HepG2 (cell line): ENCODE measurements around the gene TAF8. TPM values are rescaled to one million over a fixed set of nuclear protein-coding genes. Genes with fewer than 3 reads are reported as not detected.
"Not testable (repeated sequence)": the region's sequence is repeated elsewhere in the genome, so short reads cannot be mapped to it uniquely, and the experiment has no call there.

Experiments
- ATAC-seq: fragments of 200-7000 bp; cut with Tn5 transposase; 3 replicates; pipeline ENCODE4 v1.9.1; 2020; ENCODE audit warnings: mild to moderate bottlenecking, moderate library complexity
- BruUV-seq: library from RNA; stranded (reverse); fragments of 400-500 nt; replicated peaks from 2 replicates; lab custom pipeline; 2021; lab: Mats Ljungman, UMichigan
- CTCF ChIA-PET: fragments of 300-600 bp; formaldehyde crosslinking; extraction: SDS; loops from one replicate; lab custom pipeline; 2021; ENCODE audit warnings: low total read pairs, inconsistent platforms, low intra/inter-chr PET ratio; lab: Yijun Ruan, JAX
- POLR2A ChIA-PET: fragments of 350-600 bp; sonication (Branson Sonifier 250); formaldehyde crosslinking; loops from one replicate; lab custom pipeline; 2020; ENCODE audit warnings: antibody characterized with exemption, inconsistent platforms; lab: Yijun Ruan, JAX
- DNase-seq: peaks from one replicate; pipeline ENCODE4 v3.0.0-alpha.2; 2015; ENCODE audit warnings: low spot score
- FAIRE-seq: peaks from 3 replicates; lab custom pipeline; 2011; peaks lifted over from hg19 to GRCh38; lab: Jason Lieb, UNC
- H2AFZ ChIP-seq: one replicate; pipeline ENCODE4 v1.6.1; 2011; ENCODE audit warnings: low read length, inconsistent platforms
- H3K27ac ChIP-seq: fragments of 300-600 bp; 3 replicates; pipeline ENCODE4 v1.8.0; 2011; ENCODE audit warnings: mixed run types, mild to moderate bottlenecking, mixed read lengths, low read length, inconsistent platforms; ENCODE audit not compliant: insufficient read depth; ENCODE audit errors: extremely low read length
- H3K27me3 ChIP-seq, 2 experiments: fragments of 200-600 bp in 1 of 2; 2 replicates in 1 of 2; 3 replicates in 1 of 2; pipeline versions ENCODE4 v1.6.0 to v1.8.0; 2011; ENCODE audit warnings: low read length in 2 of 2, mild to moderate bottlenecking in 2 of 2, moderate library complexity in 2 of 2, inconsistent platforms in 1 of 2; ENCODE audit not compliant: insufficient read depth in 2 of 2, control insufficient read depth in 1 of 2
- H3K36me3 ChIP-seq, 2 experiments: fragments of 200-600 bp in 1 of 2; replicated peaks in 1 of 2; 2 replicates in 1 of 2; 3 replicates in 1 of 2; pipeline versions ENCODE4 v1.5.1 to v1.8.0; 2011; ENCODE audit warnings: low read length in 2 of 2, inconsistent platforms in 1 of 2; ENCODE audit not compliant: insufficient read depth in 2 of 2, control insufficient read depth in 1 of 2
- H3K4me1 ChIP-seq: 2 replicates; pipeline ENCODE4 v1.5.1; 2012; ENCODE audit warnings: low read length, inconsistent platforms; ENCODE audit not compliant: insufficient read depth
- H3K4me2 ChIP-seq: 2 replicates; pipeline ENCODE4 v1.6.0; 2011; ENCODE audit warnings: low read depth, low read length, inconsistent platforms
- H3K4me3 ChIP-seq, 3 experiments: fragments of 200-600 bp in 1 of 3; sonication (generic), shearing (Covaris generic) in 1 of 3; replicated peaks in 1 of 3; 2 replicates each; pipeline ENCODE4 v1.5.1; 2011 to 2016; ENCODE audit warnings: low read length in 3 of 3, inconsistent platforms in 2 of 3, low read depth in 2 of 3, mild to moderate bottlenecking in 2 of 3, control low read depth in 1 of 3, mixed read lengths in 1 of 3; ENCODE audit not compliant: insufficient read depth in 1 of 3
- H3K79me2 ChIP-seq: one replicate; pipeline ENCODE4 v1.6.1; 2011; ENCODE audit warnings: low read length, inconsistent platforms; ENCODE audit not compliant: insufficient read depth
- H3K9ac ChIP-seq: 2 replicates; pipeline ENCODE4 v1.6.0; 2011; ENCODE audit warnings: mild to moderate bottlenecking, low read depth, low read length, inconsistent platforms; ENCODE audit not compliant: insufficient read depth
- H3K9me3 ChIP-seq: 2 replicates; pipeline ENCODE4 v1.5.1; 2012; ENCODE audit warnings: mild to moderate bottlenecking, low read length
- H4K20me1 ChIP-seq: 2 replicates; pipeline ENCODE4 v1.6.0; 2011; ENCODE audit warnings: inconsistent platforms, mild to moderate bottlenecking, low read length, moderate library complexity; ENCODE audit not compliant: insufficient read depth
- BCL3 ChIP-seq: sonication (generic); formaldehyde crosslinking; IDR thresholded peaks from 2 replicates; pipeline ENCODE4 v1.5.1; 2020; ENCODE audit warnings: mild to moderate bottlenecking, missing genetic modification reagents, moderate library complexity
- CHD2 ChIP-seq: IDR thresholded peaks from 2 replicates; pipeline ENCODE4 v1.6.1; 2011; ENCODE audit warnings: low read depth, low read length, improper control_type of control experiment
- HNRNPUL1 ChIP-seq: fragments of 200-400 bp; formaldehyde crosslinking; IDR thresholded peaks from 2 replicates; pipeline ENCODE4 v1.6.1; 2017; ENCODE audit warnings: low read depth, mild to moderate bottlenecking, low read length, moderate library complexity
- JUNB ChIP-seq: sonication (generic); formaldehyde crosslinking; IDR thresholded peaks from 2 replicates; pipeline ENCODE4 v1.8.0; 2022; ENCODE audit warnings: missing genetic modification reagents, mild to moderate bottlenecking, borderline replicate concordance
- KDM2A ChIP-seq: sonication (generic); formaldehyde crosslinking; IDR thresholded peaks from 2 replicates; pipeline ENCODE4 v1.4.0; 2020; ENCODE audit warnings: low read depth, missing genetic modification reagents, borderline replicate concordance
- MATR3 ChIP-seq: sonication (generic); formaldehyde crosslinking; IDR thresholded peaks from 2 replicates; pipeline ENCODE4 v1.4.0; 2020; ENCODE audit warnings: missing genetic modification reagents
- TARDBP ChIP-seq: sonication (generic); formaldehyde crosslinking; IDR thresholded peaks from 2 replicates; pipeline ENCODE4 v1.8.0; 2022; ENCODE audit warnings: mild to moderate bottlenecking, missing genetic modification reagents
- TEF ChIP-seq: sonication (generic); formaldehyde crosslinking; IDR thresholded peaks from 2 replicates; pipeline ENCODE4 v1.5.0; 2020; ENCODE audit warnings: missing genetic modification reagents
- ZNF224 ChIP-seq: sonication (generic); formaldehyde crosslinking; IDR thresholded peaks from 2 replicates; pipeline ENCODE4 v1.5.0; 2020; ENCODE audit warnings: mild to moderate bottlenecking, missing genetic modification reagents
- ZNF263 ChIP-seq: sonication (generic); formaldehyde crosslinking; IDR thresholded peaks from 2 replicates; pipeline ENCODE4 v1.4.0; 2020; ENCODE audit warnings: missing genetic modification reagents
- ZNF337 ChIP-seq: sonication (generic); formaldehyde crosslinking; IDR thresholded peaks from 2 replicates; pipeline ENCODE4 v1.5.1; 2020; ENCODE audit warnings: missing genetic modification reagents, low read depth, mild to moderate bottlenecking, borderline replicate concordance
- ZNF367 ChIP-seq: sonication (generic); formaldehyde crosslinking; IDR thresholded peaks from 2 replicates; pipeline ENCODE4 v1.4.0; 2020; ENCODE audit warnings: missing genetic modification reagents, borderline replicate concordance
- WGBS: methylation state at CpG from one replicate; pipeline ENCODE4 v1.1.6; 2017; ENCODE audit warnings: low lambda C conversion rate; 5-methylcytosine and 5-hydroxymethylcytosine counted together
- in situ Hi-C: cut with HindIII; loops from 2 replicates; pipeline ENCODE4 v1.10.0; 2017; ENCODE audit warnings: low pct_unique_long_range_greater_than_20kb; ENCODE audit not compliant: extremely low pct_ligation_motif_present
- intact Hi-C: fragments of 100-400 bp; cut with micrococcal nuclease; formaldehyde crosslinking; loops from one replicate; pipeline ENCODE4 v1.10.0; 2022; ENCODE audit not compliant: unreplicated experiment
- polyA plus RNA-seq, 8 experiments: library from polyadenylated mRNA; depleted of rRNA in 3 of 8; stranded (reverse) in 7 of 8; unstranded in 1 of 8; fragments of >200 nt; fragmentation: Illumina TruSeq in 4 of 8; extraction: Trizol in 4 of 8; gene quantifications; 2 replicates each; pipeline versions ENCODE4 v1.2.1 to v1.2.3, GENCODE V29; 2011 to 2016; ENCODE audit warnings: low read depth in 4 of 8, missing spikeins in 1 of 8, mixed read lengths in 1 of 8; ENCODE audit not compliant: insufficient read depth in 1 of 8
- total RNA-seq, 5 experiments: library from RNA; depleted of rRNA; stranded (reverse); fragments of >200 nt; fragmentation: Illumina TruSeq; extraction: Trizol; gene quantifications; 2 replicates each; pipeline ENCODE4 v1.2.3, GENCODE V29; 2016; ENCODE audit warnings: low read depth in 1 of 5

TAF8 gene
- total and polyA plus RNA-seq, 2 of the 13 experiments (the other 11 are each of a cell fraction or from before 2014, with no cell fraction given) = 25.2 to 25.8 TPM

- TF ChIP-seq ZNF263 (no peak), BCL3 (CRISPR knock-in tag) (no peak), JUNB (no peak)
- TF ChIP-seq, all 625 proteins: peak for 0
Observed at GRCh38 chr6:42001506-42001905, 48.8 kb upstream of the TAF8 start (continued).

GRCh38 chr6:42003658-42004057, 46.7 kb upstream of the TAF8 start:
- H3K9me3 ChIP-seq, H2AFZ ChIP-seq, H3K4me2 ChIP-seq, in situ Hi-C loops, DNase-seq, H3K27ac ChIP-seq, H3K4me3 ChIP-seq, H4K20me1 ChIP-seq, ATAC-seq, BruUV-seq, FAIRE-seq, H3K36me3 ChIP-seq, intact Hi-C loops, POLR2A ChIA-PET, H3K27me3 ChIP-seq, CTCF ChIA-PET, H3K79me2 ChIP-seq, H3K4me1 ChIP-seq, H3K9ac ChIP-seq: not testable (repeated sequence)
- 33% methylated on average over 1 of the region's 1 CpG for WGBS

GRCh38 chr6:42007286-42008137, 42.8 kb upstream of the TAF8 start:
- H3K4me3 ChIP-seq = no peak overlapping the region
- H3K36me3 ChIP-seq = no peaks in the 10 kb centered on the region
- no peak overlapping the region for H3K27ac ChIP-seq
- ChIA-PET CTCF (no interaction called here), POLR2A (no interaction called here)
- no peak for FAIRE-seq
- H3K4me2 ChIP-seq = no peak overlapping the region
- H3K4me1 ChIP-seq = peaks cover 15% of the 10 kb centered on the region
- 39% methylated on average over 15 of the region's 15 CpGs for WGBS
- H3K27me3 ChIP-seq = no peaks in the 10 kb centered on the region
- no peaks in the 10 kb centered on the region for H4K20me1 ChIP-seq
- ATAC-seq = 0 out of 3 replicates have a peak, but pooled peaks have one; percentile 33
- DNase-seq = no peak
- no peak overlapping the region for H3K9ac ChIP-seq
- no peaks in the 10 kb centered on the region for H3K79me2 ChIP-seq
- no TSS peak for BruUV-seq
- no peak overlapping the region for H2AFZ ChIP-seq
- H3K9me3 ChIP-seq = no peaks in the 10 kb centered on the region
- in situ Hi-C loops = no loop called here
- intact Hi-C loops = no loop called here
- TF ChIP-seq KDM2A = no peak
- TF ChIP-seq ZNF367 (CRISPR knock-in tag) = no peak
- TF ChIP-seq TEF (CRISPR knock-in tag) = no peak
- TF ChIP-seq TARDBP = no peak
- TF ChIP-seq MATR3 (CRISPR knock-in tag) = no peak
- TF ChIP-seq CHD2 = no peak
- no peak for TF ChIP-seq ZNF224 (CRISPR knock-in tag)
- no peak for TF ChIP-seq ZNF337 (CRISPR knock-in tag)
- no peak for TF ChIP-seq HNRNPUL1
